Stomach (tissue), 4 donors: ENCODE data around the gene MYO5C.

Source experiments
- EP300 ChIP-seq: sonication (generic); formaldehyde crosslinking; IDR thresholded peaks from one replicate; pipeline ENCODE4 v1.6.1; 2017; ENCODE audit warnings: antibody characterized with exemption
- TF ChIP-seq, protein P1 (sequence below), 7 experiments: fragments of 450-650 bp in 4 of 7; fragments of 200-600 bp in 3 of 7; sonication (generic) in 3 of 7; IDR thresholded peaks; one replicate each; pipeline ENCODE4 v1.5.1; 2016 to 2019; ENCODE audit warnings: antibody characterized with exemption in 7 of 7, control low read depth in 2 of 7, mild to moderate bottlenecking in 1 of 7

DNA sequence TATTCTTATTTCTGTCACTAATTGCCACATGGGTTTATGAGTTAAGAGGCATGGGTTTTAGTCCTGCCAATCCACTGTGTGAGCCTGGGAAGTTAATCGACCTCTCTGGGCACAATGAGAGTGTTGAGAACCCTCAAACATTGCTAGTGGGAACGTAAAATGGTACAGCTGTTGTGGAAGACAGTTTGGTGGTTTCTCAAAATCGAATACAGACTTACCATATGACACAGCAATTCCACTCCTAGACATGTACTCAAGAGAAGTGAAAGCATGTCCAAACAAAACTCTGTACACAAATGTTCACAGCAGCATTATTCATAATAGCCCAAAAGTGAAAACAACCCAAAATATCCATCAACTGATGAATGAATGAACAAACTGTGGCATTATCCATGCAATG is 98.7 kb downstream of the MYO5C start:
- TF ChIP-seq, protein P1, sequence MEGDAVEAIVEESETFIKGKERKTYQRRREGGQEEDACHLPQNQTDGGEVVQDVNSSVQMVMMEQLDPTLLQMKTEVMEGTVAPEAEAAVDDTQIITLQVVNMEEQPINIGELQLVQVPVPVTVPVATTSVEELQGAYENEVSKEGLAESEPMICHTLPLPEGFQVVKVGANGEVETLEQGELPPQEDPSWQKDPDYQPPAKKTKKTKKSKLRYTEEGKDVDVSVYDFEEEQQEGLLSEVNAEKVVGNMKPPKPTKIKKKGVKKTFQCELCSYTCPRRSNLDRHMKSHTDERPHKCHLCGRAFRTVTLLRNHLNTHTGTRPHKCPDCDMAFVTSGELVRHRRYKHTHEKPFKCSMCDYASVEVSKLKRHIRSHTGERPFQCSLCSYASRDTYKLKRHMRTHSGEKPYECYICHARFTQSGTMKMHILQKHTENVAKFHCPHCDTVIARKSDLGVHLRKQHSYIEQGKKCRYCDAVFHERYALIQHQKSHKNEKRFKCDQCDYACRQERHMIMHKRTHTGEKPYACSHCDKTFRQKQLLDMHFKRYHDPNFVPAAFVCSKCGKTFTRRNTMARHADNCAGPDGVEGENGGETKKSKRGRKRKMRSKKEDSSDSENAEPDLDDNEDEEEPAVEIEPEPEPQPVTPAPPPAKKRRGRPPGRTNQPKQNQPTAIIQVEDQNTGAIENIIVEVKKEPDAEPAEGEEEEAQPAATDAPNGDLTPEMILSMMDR (IDR thresholded peaks at IDR 0.05), result no peak
- no peak for TF ChIP-seq EP300
